ENCODE results near the gene KDM3A. TPM values are rescaled to one million over a fixed set of nuclear protein-coding genes. Genes with fewer than 3 reads are reported as not detected.

Gene KDM3A
- total and polyA plus RNA-seq, 10 of the 15 experiments (the other 5 are each of a cell fraction or from before 2014, with no cell fraction given) = 3.8 to 102 (median 11.1) TPM

DNA sequence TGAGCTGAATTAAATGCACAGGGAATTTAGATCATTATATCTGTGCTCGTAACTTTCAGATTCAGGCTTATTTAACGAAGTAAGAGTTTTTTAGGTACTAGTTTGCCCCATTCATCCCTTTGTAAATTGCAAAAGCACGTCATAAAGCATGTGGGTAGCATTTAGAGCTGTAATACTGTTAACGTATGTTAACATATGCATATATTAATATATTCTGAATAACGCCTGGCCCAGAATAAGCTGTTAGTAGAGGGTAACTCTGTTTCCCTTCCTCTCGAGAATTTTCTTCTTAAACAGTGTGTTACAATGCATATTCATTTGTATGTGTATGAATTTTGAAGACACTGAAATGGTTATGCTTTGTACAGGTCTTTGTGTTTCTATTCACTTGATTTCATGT, 30.5 kb downstream of the KDM3A start (continued):
- TF ChIP-seq, protein P1, sequence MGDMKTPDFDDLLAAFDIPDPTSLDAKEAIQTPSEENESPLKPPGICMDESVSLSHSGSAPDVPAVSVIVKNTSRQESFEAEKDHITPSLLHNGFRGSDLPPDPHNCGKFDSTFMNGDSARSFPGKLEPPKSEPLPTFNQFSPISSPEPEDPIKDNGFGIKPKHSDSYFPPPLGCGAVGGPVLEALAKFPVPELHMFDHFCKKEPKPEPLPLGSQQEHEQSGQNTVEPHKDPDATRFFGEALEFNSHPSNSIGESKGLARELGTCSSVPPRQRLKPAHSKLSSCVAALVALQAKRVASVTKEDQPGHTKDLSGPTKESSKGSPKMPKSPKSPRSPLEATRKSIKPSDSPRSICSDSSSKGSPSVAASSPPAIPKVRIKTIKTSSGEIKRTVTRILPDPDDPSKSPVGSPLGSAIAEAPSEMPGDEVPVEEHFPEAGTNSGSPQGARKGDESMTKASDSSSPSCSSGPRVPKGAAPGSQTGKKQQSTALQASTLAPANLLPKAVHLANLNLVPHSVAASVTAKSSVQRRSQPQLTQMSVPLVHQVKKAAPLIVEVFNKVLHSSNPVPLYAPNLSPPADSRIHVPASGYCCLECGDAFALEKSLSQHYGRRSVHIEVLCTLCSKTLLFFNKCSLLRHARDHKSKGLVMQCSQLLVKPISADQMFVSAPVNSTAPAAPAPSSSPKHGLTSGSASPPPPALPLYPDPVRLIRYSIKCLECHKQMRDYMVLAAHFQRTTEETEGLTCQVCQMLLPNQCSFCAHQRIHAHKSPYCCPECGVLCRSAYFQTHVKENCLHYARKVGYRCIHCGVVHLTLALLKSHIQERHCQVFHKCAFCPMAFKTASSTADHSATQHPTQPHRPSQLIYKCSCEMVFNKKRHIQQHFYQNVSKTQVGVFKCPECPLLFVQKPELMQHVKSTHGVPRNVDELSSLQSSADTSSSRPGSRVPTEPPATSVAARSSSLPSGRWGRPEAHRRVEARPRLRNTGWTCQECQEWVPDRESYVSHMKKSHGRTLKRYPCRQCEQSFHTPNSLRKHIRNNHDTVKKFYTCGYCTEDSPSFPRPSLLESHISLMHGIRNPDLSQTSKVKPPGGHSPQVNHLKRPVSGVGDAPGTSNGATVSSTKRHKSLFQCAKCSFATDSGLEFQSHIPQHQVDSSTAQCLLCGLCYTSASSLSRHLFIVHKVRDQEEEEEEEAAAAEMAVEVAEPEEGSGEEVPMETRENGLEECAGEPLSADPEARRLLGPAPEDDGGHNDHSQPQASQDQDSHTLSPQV (IDR thresholded peaks at IDR 0.05) = no peak
- no peak for TF ChIP-seq SMAD5 (IDR thresholded peaks at IDR 0.05; ENCODE audit: low read depth)
- no peak for TF ChIP-seq CHD2 (IDR thresholded peaks at IDR 0.05; ENCODE audit: borderline replicate concordance, low read depth, low read length)
- no peak for TF ChIP-seq SPI1 (IDR thresholded peaks at IDR 0.05; ENCODE audit: borderline replicate concordance, insufficient read depth, low read depth, low read length)
- no peak for TF ChIP-seq PAX8 (IDR thresholded peaks at IDR 0.05)
- TF ChIP-seq BCL11A (IDR thresholded peaks at IDR 0.05; ENCODE audit: low read depth, low read length) = no peak
- TF ChIP-seq, protein P2, sequence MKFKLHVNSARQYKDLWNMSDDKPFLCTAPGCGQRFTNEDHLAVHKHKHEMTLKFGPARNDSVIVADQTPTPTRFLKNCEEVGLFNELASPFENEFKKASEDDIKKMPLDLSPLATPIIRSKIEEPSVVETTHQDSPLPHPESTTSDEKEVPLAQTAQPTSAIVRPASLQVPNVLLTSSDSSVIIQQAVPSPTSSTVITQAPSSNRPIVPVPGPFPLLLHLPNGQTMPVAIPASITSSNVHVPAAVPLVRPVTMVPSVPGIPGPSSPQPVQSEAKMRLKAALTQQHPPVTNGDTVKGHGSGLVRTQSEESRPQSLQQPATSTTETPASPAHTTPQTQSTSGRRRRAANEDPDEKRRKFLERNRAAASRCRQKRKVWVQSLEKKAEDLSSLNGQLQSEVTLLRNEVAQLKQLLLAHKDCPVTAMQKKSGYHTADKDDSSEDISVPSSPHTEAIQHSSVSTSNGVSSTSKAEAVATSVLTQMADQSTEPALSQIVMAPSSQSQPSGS (IDR thresholded peaks at IDR 0.05; ENCODE audit: low read length) = no peak
- no peak for TF ChIP-seq SMAD1 (IDR thresholded peaks at IDR 0.05; ENCODE audit: low read depth, partially characterized antibody)
- TF ChIP-seq CHD1 (IDR thresholded peaks at IDR 0.05; ENCODE audit: low read depth, low read length) = no peak
- no peak for TF ChIP-seq FOXM1 (IDR thresholded peaks at IDR 0.05; ENCODE audit: low read depth, low read length)
- TF ChIP-seq, protein P3, sequence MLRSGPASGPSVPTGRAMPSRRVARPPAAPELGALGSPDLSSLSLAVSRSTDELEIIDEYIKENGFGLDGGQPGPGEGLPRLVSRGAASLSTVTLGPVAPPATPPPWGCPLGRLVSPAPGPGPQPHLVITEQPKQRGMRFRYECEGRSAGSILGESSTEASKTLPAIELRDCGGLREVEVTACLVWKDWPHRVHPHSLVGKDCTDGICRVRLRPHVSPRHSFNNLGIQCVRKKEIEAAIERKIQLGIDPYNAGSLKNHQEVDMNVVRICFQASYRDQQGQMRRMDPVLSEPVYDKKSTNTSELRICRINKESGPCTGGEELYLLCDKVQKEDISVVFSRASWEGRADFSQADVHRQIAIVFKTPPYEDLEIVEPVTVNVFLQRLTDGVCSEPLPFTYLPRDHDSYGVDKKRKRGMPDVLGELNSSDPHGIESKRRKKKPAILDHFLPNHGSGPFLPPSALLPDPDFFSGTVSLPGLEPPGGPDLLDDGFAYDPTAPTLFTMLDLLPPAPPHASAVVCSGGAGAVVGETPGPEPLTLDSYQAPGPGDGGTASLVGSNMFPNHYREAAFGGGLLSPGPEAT (IDR thresholded peaks at IDR 0.05; ENCODE audit: low read depth) = no peak
- no peak for TF ChIP-seq CEBPB (IDR thresholded peaks at IDR 0.05; ENCODE audit: borderline replicate concordance in 1 of 2, low read depth in 2 of 2, low read length in 2 of 2)
- no peak for TF ChIP-seq NBN (IDR thresholded peaks at IDR 0.05)
